Activated CD4-positive, CD25-positive, alpha-beta regulatory T cell treated with anti-CD3 and anti-CD28 coated beads, Interleukin-2, amount 50 U/mL, for 72 hours (primary cell): ENCODE data around the gene RBBP7.
"Not testable (repeated sequence)": the region's sequence is repeated elsewhere in the genome, so short reads cannot be mapped to it uniquely, and the experiment has no call there.

Source experiments
- DNase-seq: peaks from one replicate; pipeline ENCODE4 v3.0.0; 2021

The RBBP7 gene

GRCh38 chrX:16856744-16857143, 13.4 kb downstream of the RBBP7 start:
- DNase-seq: no peak

GRCh38 chrX:16856076-16856404, 14.1 kb downstream of the RBBP7 start:
- DNase-seq: not testable (repeated sequence)

- no peak for DNase-seq
These were observed 14.6 kb downstream of the RBBP7 start for GRCh38 chrX:16855363-16856075.

- DNase-seq: no peak
These were observed 16.6 kb downstream of the RBBP7 start for GRCh38 chrX:16853537-16853936.

GRCh38 chrX:16852617-16853179, 17.5 kb downstream of the RBBP7 start:
- DNase-seq: no peak

DNA sequence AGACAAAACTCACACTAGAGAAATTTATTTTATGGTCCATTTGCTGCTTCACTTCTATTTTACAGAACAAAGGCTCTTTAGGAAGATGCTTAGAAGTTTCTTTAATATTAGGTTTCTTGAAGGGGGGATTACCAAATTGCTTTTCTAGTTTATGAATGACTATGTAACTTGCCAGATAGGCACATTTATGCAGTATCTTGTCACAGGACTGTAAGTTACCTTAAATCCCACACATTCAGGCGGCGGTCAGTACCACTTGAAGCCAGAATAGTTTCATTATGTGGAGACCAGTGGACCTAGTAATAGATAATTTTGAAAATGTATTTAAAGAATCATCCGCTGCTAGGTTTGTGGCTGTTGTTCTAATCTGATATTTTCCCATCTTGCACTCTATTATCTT, 18.3 kb downstream of the RBBP7 start:
- no peak for DNase-seq

DNA sequence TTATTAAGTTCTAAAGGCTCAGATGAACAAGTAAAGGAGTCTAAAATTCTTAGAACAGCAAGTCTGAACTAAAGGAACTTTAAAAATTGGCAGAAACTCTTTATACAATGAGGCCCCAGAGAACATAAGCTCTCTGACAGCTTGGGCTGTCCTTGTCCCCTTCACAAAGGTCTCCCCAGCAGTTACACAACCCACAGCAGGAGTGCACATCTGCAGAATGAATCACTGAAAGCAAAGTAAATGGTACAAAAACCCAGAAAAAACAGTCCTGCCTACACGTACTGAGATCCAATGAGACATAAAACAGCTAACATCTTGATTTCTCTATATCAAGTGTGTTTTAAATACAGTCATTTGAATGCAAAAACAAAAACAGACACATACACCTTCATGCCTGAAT, 18.7 kb downstream of the RBBP7 start:
- DNase-seq: no peak

GRCh38 chrX:16848541-16848940, 21.6 kb downstream of the RBBP7 start:
- no peak for DNase-seq

GRCh38 chrX:16845686-16846085, 24.5 kb downstream of the RBBP7 start:
- no peak for DNase-seq

GRCh38 chrX:16843208-16843909, 26.8 kb downstream of the RBBP7 start:
- no peak for DNase-seq

DNA sequence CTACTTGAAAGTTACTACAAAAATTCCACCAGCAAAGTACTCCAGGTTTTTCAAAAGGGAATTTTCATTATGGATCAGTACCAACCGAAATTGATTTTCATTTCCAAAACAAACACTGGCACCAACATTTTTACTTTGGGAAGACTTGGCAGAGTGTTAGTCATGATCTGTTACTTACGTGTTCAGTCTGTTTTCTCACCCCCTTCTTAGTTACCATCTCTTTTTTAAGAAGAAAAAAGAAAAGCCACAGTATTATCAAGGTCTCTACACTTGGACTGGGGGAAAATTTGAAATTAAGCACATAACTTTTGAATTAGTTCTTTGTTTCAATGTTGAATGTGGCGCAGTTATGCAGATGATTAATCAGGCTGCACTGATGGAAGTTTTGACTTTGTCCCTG, 27.5 kb downstream of the RBBP7 start:
- DNase-seq: no peak

DNA sequence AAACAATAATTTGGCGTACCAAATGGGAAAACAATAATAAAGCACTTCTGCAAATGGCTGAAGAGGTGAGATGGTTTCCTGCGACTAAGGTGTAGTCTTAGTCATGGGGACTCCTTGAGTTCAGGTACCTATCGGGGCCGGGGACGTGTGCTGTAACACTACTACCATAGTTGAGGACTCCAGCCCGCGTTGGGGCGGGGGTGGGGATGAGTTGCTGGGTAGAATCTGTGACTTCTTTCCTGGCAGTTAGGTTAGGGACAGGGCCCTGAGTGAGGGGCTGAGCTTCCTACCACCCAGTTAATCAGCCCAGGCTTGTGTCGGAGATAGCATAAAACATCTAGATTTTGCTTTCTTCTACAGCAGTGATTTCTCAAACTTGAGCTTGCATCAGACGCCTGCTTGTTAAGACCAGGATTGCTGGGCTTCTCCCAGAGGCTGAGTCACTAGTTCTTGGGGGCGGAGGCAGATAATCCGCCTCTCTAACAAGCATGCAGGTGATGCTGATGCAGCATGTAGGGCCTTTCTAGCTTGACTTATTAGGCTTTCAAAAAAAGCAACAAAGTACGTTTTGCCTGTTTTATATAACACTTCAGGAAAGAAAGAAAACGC, 30.2 kb downstream of the RBBP7 start:
- no peak for DNase-seq

DNA sequence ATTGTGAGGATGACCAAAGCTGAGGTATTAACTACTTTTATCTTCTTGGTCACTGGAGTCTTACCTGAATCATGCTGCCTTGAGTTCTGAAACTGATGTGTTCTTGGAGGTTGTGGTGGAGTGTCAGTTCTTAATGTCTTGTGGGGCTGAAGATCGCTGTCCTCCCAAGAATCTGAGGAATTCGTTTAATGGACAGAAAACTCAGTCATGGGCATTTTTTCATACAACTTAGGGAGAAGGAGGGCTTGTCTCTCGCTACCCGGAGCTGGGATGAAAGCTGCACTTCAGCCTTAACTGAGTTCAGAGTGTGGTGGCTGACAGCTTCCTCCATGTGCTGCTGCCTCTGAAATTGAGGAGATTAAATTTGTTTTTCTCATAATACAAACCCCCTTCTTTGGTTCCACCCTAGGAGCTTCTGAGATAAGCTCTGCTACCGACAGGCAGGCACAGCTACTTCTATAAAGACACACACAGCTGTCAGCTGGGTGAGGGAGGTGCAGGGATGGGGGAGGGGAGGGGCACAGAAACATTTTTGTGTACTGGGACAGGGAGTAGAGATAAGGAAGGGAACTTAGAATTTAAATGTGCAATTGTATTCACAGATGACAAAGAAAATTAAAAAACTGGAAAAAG, 30.8 kb downstream of the RBBP7 start:
- DNase-seq: no peak

- no peak for DNase-seq
These were observed 31.7 kb downstream of the RBBP7 start for GRCh38 chrX:16838202-16839066.

DNA sequence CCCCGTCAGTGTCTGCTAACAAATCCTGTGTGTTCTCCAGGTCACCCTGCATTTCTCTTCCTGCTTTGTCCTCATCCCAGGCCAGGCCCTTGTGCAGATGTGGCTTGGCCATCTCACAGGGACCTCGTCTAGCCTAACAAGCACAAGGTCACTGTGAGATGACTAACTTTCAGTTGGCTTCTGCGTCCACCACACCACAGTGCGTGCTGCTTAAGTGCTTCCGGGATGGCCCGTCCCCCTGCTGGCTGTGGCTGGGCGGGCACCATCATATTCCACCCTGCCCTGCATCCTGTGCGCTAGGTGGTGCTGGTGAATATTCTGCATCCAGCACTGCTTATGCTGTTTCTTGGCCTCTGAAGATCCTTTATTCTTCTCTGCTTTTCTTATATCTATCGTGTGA, 33.8 kb downstream of the RBBP7 start:
- DNase-seq: no peak

DNA sequence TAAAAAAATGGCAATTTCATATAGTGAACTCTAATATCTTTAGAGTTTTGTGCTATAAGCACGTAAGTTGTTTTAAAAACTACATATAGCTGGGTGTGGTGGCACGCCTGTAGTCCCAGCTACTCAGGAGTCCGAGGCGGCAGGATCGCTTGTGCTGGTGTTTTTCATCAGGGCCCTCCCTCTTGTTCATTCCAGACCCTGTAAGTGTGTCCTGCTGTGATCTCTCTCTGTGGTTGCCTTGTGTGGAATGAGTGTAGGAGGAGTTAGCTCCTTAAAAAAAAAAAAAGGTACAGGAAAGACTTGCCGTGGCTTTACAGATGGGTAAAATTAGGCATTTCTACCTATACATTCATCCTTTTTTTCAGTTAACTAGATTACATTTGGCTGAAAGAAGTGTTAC, 35.4 kb downstream of the RBBP7 start:
- no peak for DNase-seq

DNA sequence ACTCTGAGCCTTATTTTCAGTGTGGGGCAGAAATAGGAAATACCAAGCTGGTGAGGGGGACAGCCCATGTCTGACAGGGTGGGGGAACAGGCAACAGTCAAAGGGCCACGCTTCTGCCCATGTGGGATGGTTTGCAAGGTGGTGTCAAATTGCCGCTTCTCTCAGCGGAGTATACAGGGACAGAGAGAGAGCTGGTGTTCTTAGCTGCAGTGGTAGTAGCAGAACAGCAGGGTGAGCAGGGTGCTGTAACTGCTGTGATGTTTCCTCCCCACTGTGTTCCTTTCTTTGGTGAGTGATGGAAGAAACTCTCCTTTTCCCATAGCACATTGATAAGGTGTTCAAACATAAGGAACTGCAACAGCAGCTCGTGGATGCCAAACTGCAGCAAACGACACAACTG, 37.9 kb downstream of the RBBP7 start:
- DNase-seq: no peak

DNA sequence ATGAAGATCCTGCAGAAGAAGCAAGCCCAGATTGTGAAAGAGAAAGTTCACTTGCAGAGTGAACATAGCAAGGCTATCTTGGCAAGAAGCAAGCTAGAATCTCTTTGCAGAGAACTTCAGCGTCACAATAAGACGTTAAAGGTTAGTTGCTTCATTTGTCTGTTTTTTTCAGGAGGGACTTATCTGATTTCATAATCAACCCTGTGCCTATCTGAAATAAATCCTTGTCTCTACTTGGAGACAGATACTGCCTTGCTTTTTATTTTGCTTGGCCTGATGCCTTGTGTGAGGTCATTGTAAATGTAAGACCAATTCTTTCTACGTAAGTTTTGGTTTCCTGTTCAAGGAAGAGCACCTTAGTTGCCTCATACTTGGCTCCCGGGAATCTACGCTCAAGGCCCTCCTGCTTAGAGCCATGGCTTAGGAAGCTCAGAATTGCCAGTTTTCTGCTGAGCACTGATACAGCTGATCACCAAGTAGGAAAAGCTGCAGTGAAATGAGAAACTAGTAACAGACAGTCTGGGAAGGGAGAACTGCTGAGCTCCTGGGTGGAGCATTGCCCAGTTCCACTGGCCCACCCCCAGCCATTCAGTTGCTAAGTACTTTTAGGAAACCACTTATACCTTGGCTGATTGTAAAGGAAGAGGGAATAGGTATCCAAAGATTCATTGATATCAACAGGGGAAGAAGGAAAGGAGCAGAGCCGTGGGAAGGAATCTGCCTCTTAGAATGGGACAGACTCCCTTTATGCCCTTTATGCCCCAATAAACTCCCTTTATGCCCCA, 41.8 kb downstream of the RBBP7 start:
- DNase-seq: no peak

DNA sequence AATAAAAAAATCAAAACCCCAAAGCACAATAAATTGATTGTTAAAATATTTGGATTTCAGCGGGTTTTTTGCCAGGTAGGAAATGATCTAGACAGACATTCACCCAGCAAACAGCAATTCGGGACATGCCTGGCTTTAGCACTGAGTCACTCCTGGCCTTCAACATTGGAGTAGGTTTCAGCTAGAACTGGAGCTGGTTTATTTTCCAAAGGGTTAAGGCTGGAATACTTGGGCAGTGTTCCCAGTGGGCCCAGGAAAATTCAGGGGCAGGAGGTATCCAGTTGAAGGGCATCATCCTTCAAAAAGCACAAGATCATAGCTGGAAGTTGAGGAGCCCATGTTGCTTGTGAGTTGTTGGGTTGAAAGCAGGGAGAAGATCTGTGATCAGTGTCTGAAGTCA, 42.9 kb downstream of the RBBP7 start:
- DNase-seq: no peak

DNA sequence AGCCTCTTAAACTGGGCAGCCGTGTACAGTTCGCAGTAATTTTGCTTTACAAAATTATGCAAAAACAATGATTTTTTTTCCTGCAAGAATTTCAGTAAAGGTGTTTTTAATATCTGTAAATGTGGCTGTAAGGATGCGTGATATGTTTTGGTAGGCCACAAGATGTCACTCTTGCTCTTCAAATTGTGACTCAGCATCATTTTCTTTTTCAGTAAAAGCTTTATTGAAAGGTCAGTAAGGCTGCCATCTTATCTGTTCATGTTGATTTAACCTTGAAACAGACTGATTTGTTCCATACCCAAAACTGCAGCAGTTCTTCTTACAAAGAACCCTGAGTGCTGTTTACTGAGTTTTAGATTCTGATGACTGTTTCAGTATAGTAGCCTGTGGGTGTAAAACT, 44.0 kb downstream of the RBBP7 start:
- DNase-seq: no peak

- DNase-seq: no peak
These were observed 44.7 kb downstream of the RBBP7 start for GRCh38 chrX:16825264-16826035.
